SK-N-SH (cell line): ENCODE data around the gene KRTAP5-4.

Source experiments
- CTCF ChIP-seq: fragments of 200-600 bp; sonication (generic); IDR thresholded peaks from 2 replicates; pipeline ENCODE4 v1.6.1; 2017; ENCODE audit warnings: antibody characterized with exemption, mild to moderate bottlenecking, moderate library complexity
- EP300 ChIP-seq, 2 experiments: IDR thresholded peaks; 2 replicates each; pipeline versions ENCODE4 v1.4.0 to v1.6.1; 2012; ENCODE audit warnings: borderline replicate concordance in 1 of 2, low read depth in 1 of 2, low read length in 1 of 2
- EZH2phosphoT487 ChIP-seq: fragments of 200-600 bp; sonication (generic); IDR thresholded peaks from 2 replicates; pipeline ENCODE4 v1.6.1; 2017; ENCODE audit warnings: low read depth, mixed run types, mild to moderate bottlenecking, antibody characterized with exemption, moderate library complexity, borderline replicate concordance
- JUND ChIP-seq: IDR thresholded peaks from 2 replicates; pipeline ENCODE4 v1.4.0; 2012
- MAX ChIP-seq: IDR thresholded peaks from 2 replicates; pipeline ENCODE4 v1.4.0; 2012; ENCODE audit warnings: low read depth
- TAF1 ChIP-seq: IDR thresholded peaks from 2 replicates; pipeline ENCODE4 v1.6.1; 2012; ENCODE audit warnings: low read depth, mild to moderate bottlenecking, low read length, moderate library complexity, borderline replicate concordance
- TCF12 ChIP-seq: IDR thresholded peaks from 2 replicates; pipeline ENCODE4 v1.4.0; 2012
- USF2 ChIP-seq: fragments of 150-350 bp; IDR thresholded peaks from 2 replicates; pipeline ENCODE4 v1.6.1; 2017; ENCODE audit warnings: antibody characterized with exemption, low read length, low read depth, borderline replicate concordance
- YY1 ChIP-seq: IDR thresholded peaks from 2 replicates; pipeline ENCODE4 v1.4.0; 2012; ENCODE audit warnings: low read depth, mild to moderate bottlenecking

GRCh38 chr11:1639666-1640065 lies 17.7 kb upstream of the KRTAP5-4 start:
- TF ChIP-seq CTCF = no peak
- no peak for TF ChIP-seq TAF1
- no peak for TF ChIP-seq YY1
- no peak for TF ChIP-seq TCF12
- TF ChIP-seq USF2 = no peak
- TF ChIP-seq MAX = no peak
- no peak for TF ChIP-seq EZH2phosphoT487
- TF ChIP-seq EP300 (IDR thresholded peaks at IDR 0.05; ENCODE audit: borderline replicate concordance in 1 of 2, low read depth in 1 of 2, low read length in 1 of 2) = no peak
- TF ChIP-seq JUND = no peak
